Retinal pigment epithelial cell (primary cell): Measurements from ENCODE around the gene TTLL5.

Experiments
- DNase-seq: peaks from one replicate; pipeline ENCODE4 v3.0.0-alpha.2; 2010; ENCODE audit warnings: low read depth
- H3K4me3 ChIP-seq: 2 replicates; pipeline ENCODE4 v1.5.1; 2011; ENCODE audit warnings: mild to moderate bottlenecking, low read length, control low read depth, moderate library complexity
- CTCF ChIP-seq: conservative IDR thresholded peaks from 2 replicates; pipeline ENCODE4 v1.5.1; 2011; ENCODE audit warnings: low read depth, low read length, control low read depth, inconsistent platforms

Gene TTLL5

GRCh38 chr14:75734854-75735253 is 73.8 kb downstream of the TTLL5 start:
- no peak overlapping the region for H3K4me3 ChIP-seq
- DNase-seq = no peak
- TF ChIP-seq CTCF = no peak

- no peak overlapping the region for H3K4me3 ChIP-seq
- TF ChIP-seq CTCF = no peak
- DNase-seq = no peak
These were observed 75.9 kb downstream of the TTLL5 start for GRCh38 chr14:75736845-75737485.

- no peak for TF ChIP-seq CTCF
- no peak overlapping the region for H3K4me3 ChIP-seq
- no peak for DNase-seq
These were observed 77.1 kb downstream of the TTLL5 start for GRCh38 chr14:75738192-75738591.

GRCh38 chr14:75742867-75743266 is 81.8 kb downstream of the TTLL5 start:
- H3K4me3 ChIP-seq = no peak overlapping the region
- DNase-seq = no peak
- no peak for TF ChIP-seq CTCF

- no peak overlapping the region for H3K4me3 ChIP-seq
- no peak for TF ChIP-seq CTCF
These were observed 86.9 kb downstream of the TTLL5 start for GRCh38 chr14:75747899-75748298.

GRCh38 chr14:75748336-75748735 is 87.3 kb downstream of the TTLL5 start:
- DNase-seq = no peak
- no peak for TF ChIP-seq CTCF
- no peak overlapping the region for H3K4me3 ChIP-seq

More at GRCh38 chr14:75747899-75748298, 86.9 kb downstream of the TTLL5 start:
- no peak for DNase-seq

GRCh38 chr14:75751296-75751695 is 90.2 kb downstream of the TTLL5 start:
- TF ChIP-seq CTCF = no peak
- no peak overlapping the region for H3K4me3 ChIP-seq
- no peak for DNase-seq
